Sigmoid colon (tissue), 7 donors: Measurements from ENCODE around the gene NOC3L. TPM values are rescaled to one million over a fixed set of nuclear protein-coding genes. Genes with fewer than 3 reads are reported as not detected.

Experiments used
- DNase-seq: peaks from one replicate; pipeline ENCODE4 v3.0.0-alpha.2; 2019
- H3K27ac ChIP-seq, 4 donors: fragments of 200-600 bp; sonication (generic); one replicate each; pipeline ENCODE4 v1.5.1; 2016 to 2019; ENCODE audit warnings: mild to moderate bottlenecking in 1 of 4
- H3K27me3 ChIP-seq, 3 donors: fragments of 200-600 bp; sonication (generic); one replicate each; pipeline ENCODE4 v1.5.1; 2019; ENCODE audit warnings: mild to moderate bottlenecking in 1 of 3
- H3K36me3 ChIP-seq, 4 donors: fragments of 200-600 bp; sonication (generic); one replicate each; pipeline ENCODE4 v1.5.1; 2016 to 2019
- H3K4me1 ChIP-seq, 4 donors: fragments of 200-600 bp; sonication (generic); one replicate each; pipeline ENCODE4 v1.5.1; 2017 to 2019
- H3K4me3 ChIP-seq, 4 donors: fragments of 200-600 bp; sonication (generic); one replicate each; pipeline ENCODE4 v1.5.1; 2017 to 2019; ENCODE audit warnings: mild to moderate bottlenecking in 2 of 4, moderate library complexity in 1 of 4
- H3K9me3 ChIP-seq, 4 donors: fragments of 200-600 bp in 3 of 4; sonication (generic) in 3 of 4; one replicate each; pipeline versions ENCODE4 v1.5.1 to v1.6.1; 2013 to 2019
- EP300 ChIP-seq, 4 donors: sonication (generic); formaldehyde crosslinking; IDR thresholded peaks; one replicate each; pipeline ENCODE4 v1.6.1; 2017; ENCODE audit warnings: antibody characterized with exemption in 4 of 4
- POLR2A ChIP-seq, 2 donors: fragments of 450-650 bp; IDR thresholded peaks; one replicate each; pipeline ENCODE4 v1.6.1; 2016; ENCODE audit warnings: antibody characterized with exemption in 2 of 2, mild to moderate bottlenecking in 2 of 2, moderate library complexity in 2 of 2
- POLR2AphosphoS5 ChIP-seq, 4 donors: sonication (generic); formaldehyde crosslinking; IDR thresholded peaks; one replicate each; pipeline ENCODE4 v1.6.1; 2017; ENCODE audit warnings: antibody characterized with exemption in 4 of 4
- WGBS, 2 donors: extraction: QIAGEN DNeasy Blood & Tissue Kit; methylation state at CpG; one replicate each; pipeline ENCODE4 v1.1.7; 2013; 5-methylcytosine and 5-hydroxymethylcytosine counted together
- intact Hi-C: fragments of 100-400 bp; cut with DNase I; formaldehyde crosslinking; loops from one replicate; pipeline ENCODE4 v1.15.1; 2023
- polyA plus RNA-seq, 3 donors: library from polyadenylated mRNA; stranded (reverse); fragments of 200-250 nt; gene quantifications; one replicate each; pipeline ENCODE4 v1.2.3, GENCODE V29; 2013
- total RNA-seq, 4 donors: library from RNA; depleted of rRNA; stranded (reverse); fragments of >200 nt; gene quantifications; one replicate each; pipeline ENCODE4 v1.1.0, GENCODE V29; 2016
- TF ChIP-seq, protein P1 (sequence below), 4 experiments: fragments of 450-650 bp in 3 of 4; fragments of 200-600 bp in 1 of 4; IDR thresholded peaks; one replicate each; pipeline ENCODE4 v1.5.1; 2016 to 2019; ENCODE audit warnings: antibody characterized with exemption in 4 of 4, mild to moderate bottlenecking in 3 of 4, moderate library complexity in 2 of 4
- donor health status: healthy with polysubstance abuse.
- donor health status: Bipolar disorder and iron deficiency.
- donor health status: healthy.

Gene NOC3L, protein sequence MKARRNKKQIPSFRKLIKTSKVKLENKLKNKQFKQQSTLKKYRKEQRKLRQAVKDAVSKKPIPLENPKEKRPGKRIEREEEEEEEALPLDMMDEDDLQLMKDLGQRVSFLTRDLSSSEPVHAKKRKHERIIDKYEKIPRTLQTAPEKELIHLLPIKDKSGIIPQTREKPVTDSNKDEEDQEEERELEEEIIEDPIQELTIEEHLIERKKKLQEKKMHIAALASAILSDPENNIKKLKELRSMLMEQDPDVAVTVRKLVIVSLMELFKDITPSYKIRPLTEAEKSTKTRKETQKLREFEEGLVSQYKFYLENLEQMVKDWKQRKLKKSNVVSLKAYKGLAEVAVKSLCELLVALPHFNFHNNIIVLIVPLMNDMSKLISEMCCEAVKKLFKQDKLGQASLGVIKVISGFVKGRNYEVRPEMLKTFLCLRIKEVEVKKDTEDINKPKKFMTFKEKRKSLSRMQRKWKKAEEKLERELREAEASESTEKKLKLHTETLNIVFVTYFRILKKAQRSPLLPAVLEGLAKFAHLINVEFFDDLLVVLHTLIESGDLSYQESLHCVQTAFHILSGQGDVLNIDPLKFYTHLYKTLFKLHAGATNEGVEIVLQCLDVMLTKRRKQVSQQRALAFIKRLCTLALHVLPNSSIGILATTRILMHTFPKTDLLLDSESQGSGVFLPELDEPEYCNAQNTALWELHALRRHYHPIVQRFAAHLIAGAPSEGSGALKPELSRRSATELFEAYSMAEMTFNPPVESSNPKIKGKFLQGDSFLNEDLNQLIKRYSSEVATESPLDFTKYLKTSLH
- 10 to 100 TPM; 14.1 to 17.8 (median 15.9) TPM for total RNA-seq
- 1 to 10 TPM; 1.8 to 8.3 (median 2.8) TPM for polyA plus RNA-seq

DNA sequence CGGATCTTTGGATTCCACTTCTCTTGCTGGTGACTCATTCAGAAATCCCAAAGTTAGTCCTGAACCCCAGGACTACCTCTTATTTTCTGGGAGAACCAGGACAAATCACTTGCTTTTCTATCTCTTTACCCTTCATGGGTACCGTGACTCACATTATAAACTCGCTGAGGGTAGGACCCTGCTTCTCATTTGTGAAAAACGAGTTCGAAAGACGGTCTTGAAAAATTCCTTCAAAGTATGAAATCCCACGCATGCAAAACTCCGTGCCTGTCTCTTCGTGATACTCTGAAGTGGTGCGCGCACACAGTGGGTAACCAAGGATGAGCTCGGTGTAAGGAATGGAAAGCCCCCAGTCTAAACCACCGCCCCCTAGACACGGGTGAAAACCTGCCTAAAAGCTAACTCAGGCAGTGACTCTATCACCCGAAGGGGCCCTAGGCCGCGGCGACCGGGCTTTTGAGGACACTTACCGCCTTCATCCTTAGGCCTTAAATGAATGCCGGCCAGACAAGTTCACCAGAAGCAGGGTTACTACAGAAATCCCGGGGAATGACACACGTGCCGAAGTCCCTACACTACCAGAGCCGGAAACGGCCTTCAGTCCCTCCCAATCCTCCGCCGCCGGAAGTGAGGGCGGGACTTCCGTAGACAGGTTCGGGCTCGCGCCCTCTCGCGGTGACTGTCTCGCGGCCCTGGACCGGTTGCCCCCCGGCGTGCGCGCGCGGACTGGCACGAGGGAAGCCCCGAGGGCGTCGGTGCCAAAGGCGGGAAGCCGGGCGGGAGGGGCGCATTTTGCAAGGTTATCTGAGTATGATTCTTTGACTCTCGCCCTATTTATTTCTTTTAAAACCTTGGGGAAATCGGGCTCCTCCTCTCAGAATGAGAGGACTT, at the start of gene NOC3L:
Gene NOC3L (minus strand): TSS at position 580 of the 891 bp plus-strand sequence. CDS start 101 bp downstream, at position 479.
- Histone ChIP-seq H3K4me3 (peak within 1 kb of the TSS; percentile 57 to 74 (median 65)), H3K27ac (peak within 1 kb of the TSS; percentile 75 to 83 (median 76)), H3K4me1 (peaks cover 0 to 23% (median 16%) of the 10 kb centered on the region in 4 donors), H3K9me3 (no peaks in the 10 kb centered on the region), H3K36me3 (peaks cover 0 to 11% (median under 1%) of the 10 kb centered on the region in 4 donors), H3K27me3 (no peaks in the 10 kb centered on the region)
- TF ChIP-seq POLR2A (IDR thresholded peaks at IDR 0.05) (no peak), POLR2AphosphoS5 (IDR thresholded peaks at IDR 0.05) (peak; percentile 47 to 72 (median 68)), EP300 (IDR thresholded peaks at IDR 0.05) (no peak)
- TF ChIP-seq, protein P1, sequence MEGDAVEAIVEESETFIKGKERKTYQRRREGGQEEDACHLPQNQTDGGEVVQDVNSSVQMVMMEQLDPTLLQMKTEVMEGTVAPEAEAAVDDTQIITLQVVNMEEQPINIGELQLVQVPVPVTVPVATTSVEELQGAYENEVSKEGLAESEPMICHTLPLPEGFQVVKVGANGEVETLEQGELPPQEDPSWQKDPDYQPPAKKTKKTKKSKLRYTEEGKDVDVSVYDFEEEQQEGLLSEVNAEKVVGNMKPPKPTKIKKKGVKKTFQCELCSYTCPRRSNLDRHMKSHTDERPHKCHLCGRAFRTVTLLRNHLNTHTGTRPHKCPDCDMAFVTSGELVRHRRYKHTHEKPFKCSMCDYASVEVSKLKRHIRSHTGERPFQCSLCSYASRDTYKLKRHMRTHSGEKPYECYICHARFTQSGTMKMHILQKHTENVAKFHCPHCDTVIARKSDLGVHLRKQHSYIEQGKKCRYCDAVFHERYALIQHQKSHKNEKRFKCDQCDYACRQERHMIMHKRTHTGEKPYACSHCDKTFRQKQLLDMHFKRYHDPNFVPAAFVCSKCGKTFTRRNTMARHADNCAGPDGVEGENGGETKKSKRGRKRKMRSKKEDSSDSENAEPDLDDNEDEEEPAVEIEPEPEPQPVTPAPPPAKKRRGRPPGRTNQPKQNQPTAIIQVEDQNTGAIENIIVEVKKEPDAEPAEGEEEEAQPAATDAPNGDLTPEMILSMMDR (IDR thresholded peaks at IDR 0.05) = peak; percentile 68 to 87 (median 81)
- DNase-seq = peak; percentile 97
- intact Hi-C loops = loop anchor here (2.0 to 10.0 kb wide), 3 partner anchors 40 to 658 kb away; partner anchors contain the start of genes FRA10AC1 and TBC1D12
- WGBS, 2 donors = 0% methylated on average over 55 of the region's 55 CpGs

DNA sequence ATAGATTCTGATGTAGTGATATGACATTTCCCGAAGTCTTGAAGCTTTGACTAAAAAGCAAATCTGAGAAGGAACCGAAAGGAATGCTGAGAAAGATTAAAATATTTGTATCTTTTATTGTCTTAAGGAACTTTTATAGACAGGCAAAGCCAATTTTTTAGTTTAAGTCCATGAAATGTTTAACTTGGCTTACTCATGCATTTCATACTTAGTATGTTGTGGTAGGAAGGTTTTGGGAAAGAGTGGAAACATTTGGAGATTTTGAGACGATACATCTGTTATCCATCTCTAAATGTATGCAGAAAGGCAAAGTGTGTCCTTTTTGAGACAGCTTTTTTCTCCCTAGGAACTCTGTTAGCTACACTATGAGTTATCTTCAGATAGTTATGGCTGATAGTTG, 49.7 kb upstream of the NOC3L start:
- Histone ChIP-seq H3K4me1 (peaks cover 0 to 18% (median 8%) of the 10 kb centered on the region in 4 donors), H3K4me3 (no peak overlapping the region), H3K36me3 (no peaks in the 10 kb centered on the region), H3K27ac (no peak overlapping the region), H3K9me3 (no peaks in the 10 kb centered on the region), H3K27me3 (no peaks in the 10 kb centered on the region)
- no peak for DNase-seq
- 79 to 82% methylated on average over 3 of the region's 3 CpGs for WGBS, 2 donors
- TF ChIP-seq POLR2AphosphoS5 (IDR thresholded peaks at IDR 0.05) (no peak), EP300 (IDR thresholded peaks at IDR 0.05) (no peak), POLR2A (IDR thresholded peaks at IDR 0.05) (no peak)
- TF ChIP-seq, protein P1 (IDR thresholded peaks at IDR 0.05) = no peak
- intact Hi-C loops = no loop called here

GRCh38 chr10:94411304-94411703, 48.6 kb upstream of the NOC3L start:
- Histone ChIP-seq H3K9me3 (no peaks in the 10 kb centered on the region), H3K36me3 (no peaks in the 10 kb centered on the region), H3K27ac (no peak overlapping the region), H3K4me3 (no peak overlapping the region), H3K27me3 (no peaks in the 10 kb centered on the region), H3K4me1 (peaks cover 0 to 18% (median 5%) of the 10 kb centered on the region in 4 donors)
- 96 to 97% methylated on average over 3 of the region's 3 CpGs for WGBS, 2 donors
- intact Hi-C loops = no loop called here
- TF ChIP-seq, protein P1 (IDR thresholded peaks at IDR 0.05) = no peak
- TF ChIP-seq POLR2A (IDR thresholded peaks at IDR 0.05) (no peak), EP300 (IDR thresholded peaks at IDR 0.05) (no peak), POLR2AphosphoS5 (IDR thresholded peaks at IDR 0.05) (no peak)
- no peak for DNase-seq

- Histone ChIP-seq H3K27ac (no peak overlapping the region), H3K4me3 (no peak overlapping the region), H3K27me3 (no peaks in the 10 kb centered on the region), H3K4me1 (peaks cover 0 to 32% (median 15%) of the 10 kb centered on the region in 4 donors), H3K9me3 (no peaks in the 10 kb centered on the region), H3K36me3 (no peaks in the 10 kb centered on the region)
- intact Hi-C loops = no loop called here
- no peak for TF ChIP-seq EP300 (IDR thresholded peaks at IDR 0.05)
- TF ChIP-seq POLR2AphosphoS5 (IDR thresholded peaks at IDR 0.05) = no peak
- TF ChIP-seq, protein P1 (IDR thresholded peaks at IDR 0.05) = no peak
- no peak for TF ChIP-seq POLR2A (IDR thresholded peaks at IDR 0.05)
- WGBS, 2 donors = 86 to 90% methylated on average over 7 of the region's 7 CpGs
- DNase-seq = no peak
Observed at GRCh38 chr10:94409021-94409657, 46.4 kb upstream of the NOC3L start.
